ENCODE data around the gene C3orf22. TPM values are rescaled to one million over a fixed set of nuclear protein-coding genes. Genes with fewer than 3 reads are reported as not detected.

Gene C3orf22
- total and polyA plus RNA-seq, 9 of the 15 experiments (the other 6 are each of a cell fraction or from before 2014, with no cell fraction given) = not detected

GRCh38 chr3:126554560-126555525, 3.9 kb downstream of the C3orf22 start:
- intact Hi-C loops (cut with micrococcal nuclease) = no loop called here
- FAIRE-seq (no peak), DNase-seq (ENCODE audit: extremely low read depth in 1 of 4, low spot score in 3 of 4) (no peak), ATAC-seq (no peak)
- peaks cover 4 to 54% of the 10 kb centered on the region in 2 experiments; a peak in 2 of 5 replicates for H3K27me3 ChIP-seq (ENCODE audit: control insufficient read depth in 2 of 2, insufficient read depth in 2 of 2, low read length in 2 of 2)
- H3K4me2 ChIP-seq (ENCODE audit: insufficient read depth, low read length) = no peak overlapping the region
- peaks cover 4% of the 10 kb centered on the region; the same call in 1 of the 2 replicates for H4K20me1 ChIP-seq (replicated peaks; ENCODE audit: control insufficient read depth, insufficient read depth, low read length)
- CTCF ChIA-PET (ENCODE audit: low intra/inter-chr PET ratio) = no interaction called here
- H3K4me3 ChIP-seq = no peak overlapping the region
- no peak overlapping the region for H2AFZ ChIP-seq (ENCODE audit: low read depth, low read length)
- no peaks in the 10 kb centered on the region for H3K9me3 ChIP-seq (replicated peaks; ENCODE audit: control insufficient read depth, insufficient read depth, low read depth, low read length)
- BruUV-seq (replicated peaks) = no TSS peak
- TF ChIP-seq FOS (IDR thresholded peaks at IDR 0.05; ENCODE audit: extremely low read depth, insufficient read length) = no peak
- no peak for TF ChIP-seq ATF3 (IDR thresholded peaks at IDR 0.05)
- TF ChIP-seq ATF3 (CRISPR knock-in tag; conservative IDR thresholded peaks at IDR 0.05) = no peak
- no peak for TF ChIP-seq MAZ (CRISPR knock-in tag; conservative IDR thresholded peaks at IDR 0.05 in 1 of 2, IDR thresholded peaks at IDR 0.05 in 1 of 2)
- TF ChIP-seq FOXK2 (conservative IDR thresholded peaks at IDR 0.05 in 1 of 2, IDR thresholded peaks at IDR 0.05 in 1 of 2; ENCODE audit: low read depth in 2 of 2) = no peak
- no peak for TF ChIP-seq KLF10 (CRISPR knock-in tag; IDR thresholded peaks at IDR 0.05)
- TF ChIP-seq CAMTA2 (CRISPR knock-in tag; conservative IDR thresholded peaks at IDR 0.05) = no peak
- no peak for TF ChIP-seq CBFA2T3 (IDR thresholded peaks at IDR 0.05)
- no peak for TF ChIP-seq ZNF766 (CRISPR knock-in tag; conservative IDR thresholded peaks at IDR 0.05)
- no peak for TF ChIP-seq TOE1 (IDR thresholded peaks at IDR 0.05; ENCODE audit: borderline replicate concordance)
- no peak for TF ChIP-seq TOE1 (CRISPR knock-in tag; IDR thresholded peaks at IDR 0.05; ENCODE audit: borderline replicate concordance, low read depth)
- TF ChIP-seq MXD1 (CRISPR knock-in tag; IDR thresholded peaks at IDR 0.05; ENCODE audit: borderline replicate concordance, poor library complexity, severe bottlenecking) = no peak
- TF ChIP-seq ARID2 (IDR thresholded peaks at IDR 0.05) = no peak
- no peak for TF ChIP-seq ZNF184 (CRISPR knock-in tag; IDR thresholded peaks at IDR 0.05)
- no peak for TF ChIP-seq ZEB2 (IDR thresholded peaks at IDR 0.05)
- TF ChIP-seq ZNF282 (CRISPR knock-in tag; IDR thresholded peaks at IDR 0.05) = no peak
- WGBS (ENCODE audit: insufficient coverage, low coverage, missing lambda C conversion rate) = under 1% methylated on average over 17 of the region's 19 CpGs
- no peak overlapping the region for H3K9ac ChIP-seq (ENCODE audit: insufficient read depth in 1 of 2, low read depth in 2 of 2, low read length in 2 of 2)
- in situ Hi-C loops (cut with MboI) = no loop called here
- no peak overlapping the region for H3K27ac ChIP-seq (ENCODE audit: extremely low read depth, low read depth, low read length)
- H3K4me1 ChIP-seq (replicated peaks in 1 of 2; ENCODE audit: control insufficient read depth in 2 of 2, insufficient read depth in 2 of 2, low read length in 2 of 2) = no peaks in the 10 kb centered on the region
- H3K9me1 ChIP-seq (ENCODE audit: control insufficient read depth, insufficient read depth, low read length) = no peaks in the 10 kb centered on the region
- POLR2A ChIA-PET = interaction anchor here (0.6 to 1.2 kb wide), 2 partner anchors 9 to 48 kb away, joined by 3 to 5 read pairs; no protein-coding TSS in a partner anchor
- H3K36me3 ChIP-seq (ENCODE audit: control insufficient read depth, insufficient read depth, low read length) = no peaks in the 10 kb centered on the region
- no peaks in the 10 kb centered on the region for H3K79me2 ChIP-seq (ENCODE audit: control insufficient read depth, insufficient read depth, low read length)

All from K562 (cell line).